Body of pancreas (tissue), 4 donors: Measurements from ENCODE around the gene FAM53C.

Experiments
- POLR2A ChIP-seq, 3 donors: fragments of 450-650 bp; IDR thresholded peaks; one replicate each; pipeline ENCODE4 v1.6.1; 2016; ENCODE audit warnings: antibody characterized with exemption in 3 of 3, mild to moderate bottlenecking in 2 of 3
- TF ChIP-seq, protein P1 (sequence below), 7 experiments: fragments of 450-650 bp in 4 of 7; fragments of 200-600 bp in 3 of 7; sonication (generic) in 3 of 7; IDR thresholded peaks; one replicate each; pipeline ENCODE4 v1.5.1; 2016 to 2019; ENCODE audit warnings: antibody characterized with exemption in 7 of 7

- TF ChIP-seq, protein P1, sequence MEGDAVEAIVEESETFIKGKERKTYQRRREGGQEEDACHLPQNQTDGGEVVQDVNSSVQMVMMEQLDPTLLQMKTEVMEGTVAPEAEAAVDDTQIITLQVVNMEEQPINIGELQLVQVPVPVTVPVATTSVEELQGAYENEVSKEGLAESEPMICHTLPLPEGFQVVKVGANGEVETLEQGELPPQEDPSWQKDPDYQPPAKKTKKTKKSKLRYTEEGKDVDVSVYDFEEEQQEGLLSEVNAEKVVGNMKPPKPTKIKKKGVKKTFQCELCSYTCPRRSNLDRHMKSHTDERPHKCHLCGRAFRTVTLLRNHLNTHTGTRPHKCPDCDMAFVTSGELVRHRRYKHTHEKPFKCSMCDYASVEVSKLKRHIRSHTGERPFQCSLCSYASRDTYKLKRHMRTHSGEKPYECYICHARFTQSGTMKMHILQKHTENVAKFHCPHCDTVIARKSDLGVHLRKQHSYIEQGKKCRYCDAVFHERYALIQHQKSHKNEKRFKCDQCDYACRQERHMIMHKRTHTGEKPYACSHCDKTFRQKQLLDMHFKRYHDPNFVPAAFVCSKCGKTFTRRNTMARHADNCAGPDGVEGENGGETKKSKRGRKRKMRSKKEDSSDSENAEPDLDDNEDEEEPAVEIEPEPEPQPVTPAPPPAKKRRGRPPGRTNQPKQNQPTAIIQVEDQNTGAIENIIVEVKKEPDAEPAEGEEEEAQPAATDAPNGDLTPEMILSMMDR (IDR thresholded peaks at IDR 0.05) = no peak
- TF ChIP-seq POLR2A (IDR thresholded peaks at IDR 0.05) = no peak
These were observed 28.7 kb downstream of the FAM53C start for GRCh38 chr5:138366632-138367382.
